Fibroblast of villous mesenchyme (primary cell): ENCODE measurements around the gene CCL1. TPM values are rescaled to one million over a fixed set of nuclear protein-coding genes. Genes with fewer than 3 reads are reported as not detected.

Experiments
- DNase-seq: peaks from one replicate; pipeline ENCODE4 v3.0.0-alpha.2; 2010; ENCODE audit warnings: low read depth
- H3K4me3 ChIP-seq: 2 replicates; pipeline ENCODE4 v1.5.1; 2011; ENCODE audit warnings: low read depth, mild to moderate bottlenecking, low read length
- CTCF ChIP-seq: IDR thresholded peaks from 2 replicates; pipeline ENCODE4 v1.5.1; 2012; ENCODE audit warnings: low read depth, mild to moderate bottlenecking, low read length; ENCODE audit not compliant: insufficient read depth
- total RNA-seq: library from RNA; depleted of rRNA; stranded (reverse); fragments of >200 nt; gene quantifications from 2 replicates; pipeline ENCODE4 v1.2.3, GENCODE V29; 2012

The CCL1 gene
- not detected in 2 replicates for total RNA-seq

GRCh38 chr17:34363183-34363661 is at the start of gene CCL1:
Gene CCL1 (minus strand): TSS chr17:34363233. CDS start chr17:34363161, 72 bp downstream.
- no peak within 1 kb of the TSS for H3K4me3 ChIP-seq
- TF ChIP-seq CTCF = no peak
- DNase-seq = no peak

GRCh38 chr17:34412534-34412933 is 49.5 kb upstream of the CCL1 start:
- no peak for TF ChIP-seq CTCF
- no peak overlapping the region for H3K4me3 ChIP-seq
- no peak for DNase-seq

GRCh38 chr17:34411646-34412421 is 48.8 kb upstream of the CCL1 start:
- DNase-seq = no peak
- no peak for TF ChIP-seq CTCF
- H3K4me3 ChIP-seq = no peak overlapping the region

- no peak overlapping the region for H3K4me3 ChIP-seq
- TF ChIP-seq CTCF = no peak
- no peak for DNase-seq
Observed at GRCh38 chr17:34409352-34409751, 46.3 kb upstream of the CCL1 start.

- no peak for TF ChIP-seq CTCF
- DNase-seq = no peak
- H3K4me3 ChIP-seq = no peak overlapping the region
Observed at GRCh38 chr17:34408439-34408838, 45.4 kb upstream of the CCL1 start.

DNA sequence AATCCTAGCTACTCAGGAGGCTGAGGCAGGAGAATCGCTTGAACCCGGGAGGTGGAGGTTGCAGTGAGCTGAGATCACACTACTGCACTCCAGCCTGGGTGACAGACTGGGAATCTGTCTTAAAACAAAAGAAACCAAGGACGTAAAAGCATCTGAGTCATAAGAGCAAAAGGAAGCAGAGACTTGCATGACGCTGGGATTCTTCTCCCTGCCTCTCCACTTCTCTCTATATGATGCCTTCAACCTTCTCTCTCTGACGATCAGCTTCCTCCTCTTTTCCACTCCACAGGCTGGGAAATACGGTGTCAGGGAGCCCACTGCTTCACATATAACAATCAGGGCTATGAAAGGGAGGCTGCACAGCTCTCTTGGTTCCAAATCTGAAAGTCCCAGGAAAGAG is 43.2 kb upstream of the CCL1 start:
- no peak for TF ChIP-seq CTCF
- DNase-seq = no peak
- H3K4me3 ChIP-seq = no peak overlapping the region

DNA sequence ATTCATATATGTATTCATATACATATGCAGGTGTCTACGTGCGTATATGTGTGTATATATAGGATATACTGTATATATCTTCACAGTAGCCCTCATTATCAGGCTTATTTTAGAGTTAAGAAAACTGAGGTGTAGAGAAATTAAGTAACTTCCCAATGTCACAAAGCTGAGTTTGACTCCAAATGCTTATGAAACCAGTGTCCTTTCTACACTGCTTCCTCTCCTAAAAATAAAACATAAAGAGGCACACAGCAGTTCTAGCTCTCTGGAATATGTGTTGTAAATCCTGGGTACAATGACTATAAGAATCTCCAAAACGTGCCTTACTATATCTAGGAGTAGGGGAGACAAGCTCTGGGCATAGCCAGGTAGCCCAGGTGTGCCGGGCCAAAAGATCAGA is 40.0 kb upstream of the CCL1 start:
- no peak for TF ChIP-seq CTCF
- no peak for DNase-seq
- H3K4me3 ChIP-seq = no peak overlapping the region
